Lower leg skin (tissue), 3 donors: Measurements from ENCODE around the gene HLA-DMB.

Experiments used
- POLR2A ChIP-seq, 2 donors: fragments of 450-650 bp; IDR thresholded peaks; one replicate each; pipeline ENCODE4 v1.6.1; 2016 to 2017; ENCODE audit warnings: antibody characterized with exemption in 2 of 2, mild to moderate bottlenecking in 1 of 2, moderate library complexity in 1 of 2
- TF ChIP-seq, protein P1 (sequence below), 3 donors: fragments of 450-650 bp; IDR thresholded peaks; one replicate each; pipeline ENCODE4 v1.5.1; 2016; ENCODE audit warnings: antibody characterized with exemption in 3 of 3, mild to moderate bottlenecking in 3 of 3, moderate library complexity in 2 of 3

DNA sequence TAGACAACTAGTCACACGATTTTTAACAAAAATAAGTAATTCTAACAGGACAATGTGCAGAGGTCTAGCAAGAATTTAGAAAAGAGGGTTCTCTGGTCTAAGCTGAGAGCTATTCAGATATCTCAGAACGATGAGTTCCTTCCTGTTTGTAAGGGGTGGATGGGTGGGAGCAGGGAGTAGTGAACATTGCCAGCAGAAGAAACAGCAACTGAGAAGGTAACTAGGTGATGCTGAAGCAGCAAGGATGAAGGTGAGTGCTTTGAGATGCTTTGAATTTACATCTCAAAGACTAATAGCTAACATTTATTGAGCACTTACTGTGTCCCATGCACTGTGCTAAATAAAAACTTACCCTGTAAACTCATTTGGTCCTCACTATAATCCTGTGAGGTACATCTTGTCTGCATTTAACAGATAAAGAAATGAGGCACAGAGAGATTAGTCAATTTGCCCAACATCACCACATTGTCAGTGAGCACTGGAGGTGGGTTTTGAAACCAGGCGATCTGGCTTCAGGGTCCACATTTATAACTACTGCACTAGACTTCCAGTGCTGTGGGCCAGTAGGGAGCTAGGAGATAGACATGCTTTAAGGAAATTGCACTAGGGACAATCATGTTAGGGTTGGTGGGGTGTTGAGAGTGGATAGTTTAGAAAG lies 43.3 kb upstream of the HLA-DMB start:
- no peak for TF ChIP-seq POLR2A (IDR thresholded peaks at IDR 0.05)
- TF ChIP-seq, protein P1, sequence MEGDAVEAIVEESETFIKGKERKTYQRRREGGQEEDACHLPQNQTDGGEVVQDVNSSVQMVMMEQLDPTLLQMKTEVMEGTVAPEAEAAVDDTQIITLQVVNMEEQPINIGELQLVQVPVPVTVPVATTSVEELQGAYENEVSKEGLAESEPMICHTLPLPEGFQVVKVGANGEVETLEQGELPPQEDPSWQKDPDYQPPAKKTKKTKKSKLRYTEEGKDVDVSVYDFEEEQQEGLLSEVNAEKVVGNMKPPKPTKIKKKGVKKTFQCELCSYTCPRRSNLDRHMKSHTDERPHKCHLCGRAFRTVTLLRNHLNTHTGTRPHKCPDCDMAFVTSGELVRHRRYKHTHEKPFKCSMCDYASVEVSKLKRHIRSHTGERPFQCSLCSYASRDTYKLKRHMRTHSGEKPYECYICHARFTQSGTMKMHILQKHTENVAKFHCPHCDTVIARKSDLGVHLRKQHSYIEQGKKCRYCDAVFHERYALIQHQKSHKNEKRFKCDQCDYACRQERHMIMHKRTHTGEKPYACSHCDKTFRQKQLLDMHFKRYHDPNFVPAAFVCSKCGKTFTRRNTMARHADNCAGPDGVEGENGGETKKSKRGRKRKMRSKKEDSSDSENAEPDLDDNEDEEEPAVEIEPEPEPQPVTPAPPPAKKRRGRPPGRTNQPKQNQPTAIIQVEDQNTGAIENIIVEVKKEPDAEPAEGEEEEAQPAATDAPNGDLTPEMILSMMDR (IDR thresholded peaks at IDR 0.05) = no peak
